ENCODE results near the gene TICAM1. TPM values are rescaled to one million over a fixed set of nuclear protein-coding genes. Genes with fewer than 3 reads are reported as not detected.

Gene TICAM1
- total and polyA plus RNA-seq, 10 of the 15 experiments (the other 5 are each of a cell fraction or from before 2014, with no cell fraction given) = 0.31 to 31.1 (median 5.3) TPM

GRCh38 chr19:4768934-4769777, 62.4 kb downstream of the TICAM1 start (continued):
- TF ChIP-seq BCL3 (IDR thresholded peaks at IDR 0.05; ENCODE audit: borderline replicate concordance, insufficient read depth, low read depth, low read length, poor library complexity, severe bottlenecking) = no peak
- no peak for TF ChIP-seq CTCF (IDR thresholded peaks at IDR 0.05 in 2 of 3, conservative IDR thresholded peaks at IDR 0.05 in 1 of 3; ENCODE audit: control insufficient read depth in 2 of 3, extremely low read depth in 1 of 3, insufficient read depth in 1 of 3, low read depth in 3 of 3, low read length in 3 of 3)
- TF ChIP-seq SREBF1 (IDR thresholded peaks at IDR 0.05; ENCODE audit: low read length) = peak; percentile 100
- TF ChIP-seq ATF3 (IDR thresholded peaks at IDR 0.05; ENCODE audit: borderline replicate concordance, extremely low read depth, low read depth, low read length) = no peak
- no peak for TF ChIP-seq ZNF274 (IDR thresholded peaks at IDR 0.05; ENCODE audit: insufficient read depth, insufficient read length)
- TF ChIP-seq TBL1XR1 (IDR thresholded peaks at IDR 0.05; ENCODE audit: low read depth, low read length) = no peak
- TF ChIP-seq CBX3 (IDR thresholded peaks at IDR 0.05; ENCODE audit: borderline replicate concordance, low read depth) = no peak
- TF ChIP-seq PBX3 (IDR thresholded peaks at IDR 0.05; ENCODE audit: insufficient replicate concordance, low read depth, low read length) = no peak
- TF ChIP-seq FOXM1 (IDR thresholded peaks at IDR 0.05; ENCODE audit: low read depth, low read length) = no peak
- TF ChIP-seq ETV6 (conservative IDR thresholded peaks at IDR 0.05 in 1 of 2, IDR thresholded peaks at IDR 0.05 in 1 of 2; ENCODE audit: borderline replicate concordance in 1 of 2, low read depth in 1 of 2) = no peak
- TF ChIP-seq USF2 (IDR thresholded peaks at IDR 0.05; ENCODE audit: borderline replicate concordance, low read depth, low read length) = no peak
- no peak for TF ChIP-seq SMAD1 (IDR thresholded peaks at IDR 0.05; ENCODE audit: low read depth, partially characterized antibody)
- no peak for TF ChIP-seq SMAD5 (IDR thresholded peaks at IDR 0.05; ENCODE audit: low read depth)
- TF ChIP-seq HDGF (IDR thresholded peaks at IDR 0.05) = no peak
- TF ChIP-seq ASH2L (IDR thresholded peaks at IDR 0.05; ENCODE audit: borderline replicate concordance, low read depth) = no peak
- TF ChIP-seq CHD2 (IDR thresholded peaks at IDR 0.05; ENCODE audit: borderline replicate concordance, low read depth, low read length) = 0 out of 2 replicates have a peak, but pooled peaks have one; percentile 38
- no peak for TF ChIP-seq MYB (IDR thresholded peaks at IDR 0.05; ENCODE audit: borderline replicate concordance, low read depth, low read length)
- no peak for TF ChIP-seq MEF2B (IDR thresholded peaks at IDR 0.05; ENCODE audit: partially characterized antibody, poor library complexity, severe bottlenecking)
- TF ChIP-seq EGR1 (IDR thresholded peaks at IDR 0.05; ENCODE audit: borderline replicate concordance in 1 of 2, low read depth in 2 of 2, low read length in 2 of 2) = no peak
- no peak for TF ChIP-seq SIX5 (IDR thresholded peaks at IDR 0.05; ENCODE audit: low read depth, low read length, severe bottlenecking)
